Neural progenitor cell (in vitro differentiated cells): ENCODE measurements around the gene DBNL.
"Not testable (repeated sequence)": the region's sequence is repeated elsewhere in the genome, so short reads cannot be mapped to it uniquely, and the experiment has no call there.

ENCODE experiments used
- CTCF ChIP-seq: fragments of 200-600 bp; sonication (generic); IDR thresholded peaks from 2 replicates; pipeline ENCODE4 v1.5.1; 2017; ENCODE audit warnings: antibody characterized with exemption, mild to moderate bottlenecking
- EZH2 ChIP-seq: fragments of 200-600 bp; sonication (generic); IDR thresholded peaks from 2 replicates; pipeline ENCODE4 v1.6.1; 2017; ENCODE audit warnings: antibody characterized with exemption, mild to moderate bottlenecking, moderate library complexity
- EZH2phosphoT487 ChIP-seq: fragments of 200-600 bp; sonication (generic); IDR thresholded peaks from 2 replicates; pipeline ENCODE4 v1.6.1; 2017; ENCODE audit warnings: antibody characterized with exemption

DNA sequence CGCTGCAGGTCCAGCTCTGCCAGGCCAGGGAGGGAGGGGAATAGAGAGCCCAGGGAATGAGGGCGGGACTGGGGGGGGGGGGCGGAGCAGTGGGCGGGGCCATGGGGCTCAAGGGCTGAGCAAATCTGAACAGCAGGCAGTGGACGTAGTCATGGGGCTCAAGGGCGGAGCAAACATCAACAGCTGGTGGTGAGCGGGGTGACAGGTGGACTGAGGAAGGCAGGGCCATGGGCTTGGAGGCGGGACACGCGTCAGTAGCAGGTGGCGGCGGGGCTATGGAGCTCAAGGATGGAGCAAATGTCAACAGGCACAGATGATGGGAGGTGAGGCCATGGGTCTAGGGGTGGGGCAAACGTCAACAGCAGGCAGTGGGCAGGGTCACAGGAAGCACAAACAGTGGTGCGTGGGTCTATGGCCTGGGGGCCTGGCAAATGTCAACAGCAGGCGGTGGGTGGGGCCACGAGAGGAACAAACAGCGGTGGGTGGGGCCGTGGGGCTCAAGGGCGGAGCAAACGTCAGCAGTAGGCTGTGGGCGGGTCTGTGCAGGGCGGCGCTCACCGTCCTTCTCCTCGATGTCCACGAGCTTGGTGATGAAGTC lies 5.4 kb upstream of the DBNL start:
- TF ChIP-seq EZH2phosphoT487, CTCF, EZH2: not testable (repeated sequence)
